Testis (tissue), 2 donors: ENCODE measurements around the gene CLEC2D.

Experiments used
- CTCF ChIP-seq, 3 experiments: fragments of 450-650 bp in 2 of 3; fragments of 200-600 bp in 1 of 3; sonication (generic) in 1 of 3; IDR thresholded peaks; one replicate each; pipeline ENCODE4 v1.5.1; 2016 to 2019; ENCODE audit warnings: antibody characterized with exemption in 3 of 3, mild to moderate bottlenecking in 2 of 3, moderate library complexity in 1 of 3
- POLR2A ChIP-seq: fragments of 450-650 bp; IDR thresholded peaks from one replicate; pipeline ENCODE4 v1.6.1; 2017; ENCODE audit warnings: antibody characterized with exemption, mild to moderate bottlenecking, moderate library complexity

DNA sequence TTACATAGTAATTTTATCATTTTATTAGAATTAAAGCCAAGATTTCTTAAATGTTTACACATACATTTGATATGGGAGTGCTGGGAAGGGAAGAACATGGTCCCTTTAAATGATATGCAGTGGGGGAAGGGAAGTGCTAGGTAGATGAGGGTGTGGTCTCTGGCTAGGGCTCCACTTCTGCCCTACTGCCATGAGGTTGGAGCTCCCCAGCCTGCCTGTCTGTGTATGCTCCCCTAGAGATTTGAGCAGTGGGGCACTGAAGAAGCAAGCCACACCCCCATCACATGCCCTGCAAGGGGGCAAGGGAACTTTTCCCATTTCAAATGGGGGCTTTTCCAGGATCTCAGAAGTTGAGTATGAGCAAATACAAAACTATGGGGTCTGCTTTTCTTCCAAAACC, 37.8 kb downstream of the CLEC2D start:
- TF ChIP-seq CTCF (IDR thresholded peaks at IDR 0.05) (no peak), POLR2A (no peak)
